Stimulated activated CD4-positive, alpha-beta T cell treated with anti-CD3 and anti-CD28 coated beads, Interleukin-15, amount 100 ng/mL, for 1 hour (primary cell): ENCODE data around the gene SNX33.

Experiments used
- DNase-seq, 2 donors: peaks; one replicate each; pipeline ENCODE4 v3.0.0-alpha.2; 2020; ENCODE audit warnings: low read depth in 1 of 2, low spot score in 1 of 2

Gene SNX33

GRCh38 chr15:75641603-75642002 is 6.1 kb upstream of the SNX33 start:
- no peak for DNase-seq

- DNase-seq = no peak
These were observed 3.3 kb upstream of the SNX33 start for GRCh38 chr15:75644376-75644775.

- no peak for DNase-seq
These were observed 1.4 kb upstream of the SNX33 start for GRCh38 chr15:75646112-75646943.

GRCh38 chr15:75646944-75647364 is 758 bp upstream of the SNX33 start:
- DNase-seq = no peak

GRCh38 chr15:75648156-75649000 is 666 bp downstream of the SNX33 start:
- DNase-seq = no peak

- no peak for DNase-seq
These were observed 1.5 kb downstream of the SNX33 start for GRCh38 chr15:75649045-75649761.

DNA sequence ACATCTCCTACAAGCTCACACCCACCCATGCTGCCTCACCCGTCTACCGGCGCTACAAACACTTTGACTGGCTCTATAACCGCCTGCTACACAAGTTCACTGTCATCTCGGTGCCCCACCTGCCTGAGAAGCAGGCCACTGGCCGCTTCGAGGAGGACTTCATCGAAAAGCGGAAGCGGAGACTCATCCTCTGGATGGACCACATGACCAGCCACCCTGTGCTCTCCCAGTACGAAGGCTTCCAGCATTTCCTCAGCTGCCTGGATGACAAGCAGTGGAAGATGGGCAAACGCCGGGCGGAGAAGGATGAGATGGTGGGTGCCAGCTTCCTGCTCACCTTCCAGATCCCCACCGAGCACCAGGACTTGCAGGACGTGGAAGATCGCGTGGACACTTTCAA is 2.1 kb downstream of the SNX33 start:
- no peak for DNase-seq

GRCh38 chr15:75650908-75651809 is 3.4 kb downstream of the SNX33 start:
- no peak for DNase-seq

GRCh38 chr15:75651810-75652543 is 4.3 kb downstream of the SNX33 start:
- DNase-seq = no peak

GRCh38 chr15:75653347-75653913 is 5.7 kb downstream of the SNX33 start:
- DNase-seq = no peak

- no peak for DNase-seq
These were observed 6.6 kb downstream of the SNX33 start for GRCh38 chr15:75654201-75654907.

GRCh38 chr15:75655931-75656330 is 8.2 kb downstream of the SNX33 start:
- no peak for DNase-seq

DNA sequence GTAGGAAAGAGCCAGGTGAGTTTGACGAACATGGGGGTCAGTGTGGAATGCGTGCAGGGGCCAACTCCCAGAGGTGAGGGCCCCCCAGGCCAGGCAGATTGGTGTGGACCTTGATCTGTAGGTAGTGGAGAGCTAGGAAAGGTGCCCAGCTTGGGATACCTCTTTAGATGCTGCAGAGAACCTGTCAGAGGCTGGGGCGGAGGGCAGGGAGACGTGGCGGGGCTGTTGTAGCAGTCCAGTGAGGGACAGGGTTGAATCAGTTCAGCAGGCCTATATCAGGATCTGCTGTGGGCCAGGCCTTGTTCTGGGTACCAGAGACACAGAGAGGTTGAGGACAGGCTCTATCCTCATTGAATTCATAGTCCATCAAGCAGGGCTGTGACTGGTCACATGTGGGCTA is 8.6 kb downstream of the SNX33 start:
- no peak for DNase-seq

DNA sequence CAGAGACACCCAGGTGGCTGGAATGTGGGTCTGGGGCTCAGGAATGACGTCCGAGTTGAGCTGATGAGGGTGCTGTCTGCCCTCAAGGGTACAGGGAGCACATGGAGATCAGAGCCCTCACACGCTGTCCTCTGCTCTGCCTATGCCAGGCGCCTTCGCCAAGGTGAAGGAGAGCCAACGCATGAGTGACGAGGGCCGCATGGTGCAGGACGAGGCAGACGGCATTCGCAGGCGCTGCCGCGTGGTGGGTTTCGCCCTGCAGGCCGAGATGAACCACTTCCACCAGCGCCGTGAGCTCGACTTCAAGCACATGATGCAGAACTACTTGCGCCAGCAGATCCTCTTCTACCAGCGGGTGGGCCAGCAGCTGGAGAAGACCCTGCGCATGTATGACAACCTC is 9.1 kb downstream of the SNX33 start:
- DNase-seq = no peak

- no peak for DNase-seq
These were observed 11.5 kb downstream of the SNX33 start for GRCh38 chr15:75659141-75659771.

- DNase-seq = no peak
These were observed 12.4 kb downstream of the SNX33 start for GRCh38 chr15:75659928-75660645.

- no peak for DNase-seq
These were observed 13.5 kb downstream of the SNX33 start for GRCh38 chr15:75661100-75661755.
